A673 (cell line): ENCODE results near the gene CIT.

Experiments used
- EZH2 ChIP-seq: fragments of 200-600 bp; sonication (generic); IDR thresholded peaks from 2 replicates; pipeline ENCODE4 v1.6.1; 2017; ENCODE audit warnings: borderline replicate concordance, low read depth, mild to moderate bottlenecking, mixed read lengths, antibody characterized with exemption, low read length; ENCODE audit not compliant: poor library complexity, severe bottlenecking
- TF ChIP-seq, protein P1 (sequence below): fragments of 300-800, 200-600 bp; sonication (generic); conservative IDR thresholded peaks from 2 replicates; pipeline ENCODE4 v1.5.1; 2017; ENCODE audit warnings: low read depth, mild to moderate bottlenecking, antibody characterized with exemption, low read length, moderate library complexity, mixed read lengths

DNA sequence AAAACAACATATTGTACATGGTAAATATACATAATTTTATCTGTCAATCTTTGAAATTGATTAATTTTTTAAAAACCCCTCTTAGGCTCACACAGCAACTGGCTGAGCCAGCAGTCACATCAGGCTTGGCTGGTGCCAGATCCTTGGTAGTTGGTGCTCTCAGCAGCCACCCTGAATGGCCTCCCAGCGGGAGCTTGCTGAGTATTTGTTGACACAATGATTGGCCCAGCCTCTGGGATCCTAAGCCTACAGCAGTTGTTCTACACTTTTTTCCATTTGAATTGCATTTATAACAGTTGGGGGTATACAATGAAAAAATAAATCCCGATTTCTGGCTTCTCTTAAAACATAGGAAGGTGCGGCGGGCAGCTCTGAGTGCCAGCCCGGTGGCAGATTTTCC, 198.0 kb downstream of the CIT start:
- TF ChIP-seq, protein P1, sequence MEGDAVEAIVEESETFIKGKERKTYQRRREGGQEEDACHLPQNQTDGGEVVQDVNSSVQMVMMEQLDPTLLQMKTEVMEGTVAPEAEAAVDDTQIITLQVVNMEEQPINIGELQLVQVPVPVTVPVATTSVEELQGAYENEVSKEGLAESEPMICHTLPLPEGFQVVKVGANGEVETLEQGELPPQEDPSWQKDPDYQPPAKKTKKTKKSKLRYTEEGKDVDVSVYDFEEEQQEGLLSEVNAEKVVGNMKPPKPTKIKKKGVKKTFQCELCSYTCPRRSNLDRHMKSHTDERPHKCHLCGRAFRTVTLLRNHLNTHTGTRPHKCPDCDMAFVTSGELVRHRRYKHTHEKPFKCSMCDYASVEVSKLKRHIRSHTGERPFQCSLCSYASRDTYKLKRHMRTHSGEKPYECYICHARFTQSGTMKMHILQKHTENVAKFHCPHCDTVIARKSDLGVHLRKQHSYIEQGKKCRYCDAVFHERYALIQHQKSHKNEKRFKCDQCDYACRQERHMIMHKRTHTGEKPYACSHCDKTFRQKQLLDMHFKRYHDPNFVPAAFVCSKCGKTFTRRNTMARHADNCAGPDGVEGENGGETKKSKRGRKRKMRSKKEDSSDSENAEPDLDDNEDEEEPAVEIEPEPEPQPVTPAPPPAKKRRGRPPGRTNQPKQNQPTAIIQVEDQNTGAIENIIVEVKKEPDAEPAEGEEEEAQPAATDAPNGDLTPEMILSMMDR, result no peak
- TF ChIP-seq EZH2, result no peak
